HEK293 (cell line): ENCODE results near the gene ZHX3.

Experiments
- BCL11A ChIP-seq: fragments of 450-650 bp; formaldehyde crosslinking; IDR thresholded peaks from 2 replicates; pipeline ENCODE4 v1.5.1; 2016; ENCODE audit warnings: low read depth, missing biosample characterization, missing genetic modification characterization
- BCL11B ChIP-seq: fragments of 450-650 bp; formaldehyde crosslinking; IDR thresholded peaks from 2 replicates; pipeline ENCODE4 v1.5.1; 2016; ENCODE audit warnings: low read depth, missing biosample characterization, missing genetic modification characterization
- GFI1B ChIP-seq: fragments of 450-650 bp; formaldehyde crosslinking; IDR thresholded peaks from 2 replicates; pipeline ENCODE4 v1.5.1; 2016; ENCODE audit warnings: missing biosample characterization, missing genetic modification characterization
- KLF17 ChIP-seq: fragments of 450-650 bp; formaldehyde crosslinking; IDR thresholded peaks from 2 replicates; pipeline ENCODE4 v1.5.1; 2016; ENCODE audit warnings: missing biosample characterization, missing genetic modification characterization
- KLF7 ChIP-seq: fragments of 450-650 bp; formaldehyde crosslinking; IDR thresholded peaks from 2 replicates; pipeline ENCODE4 v1.5.1; 2016; ENCODE audit warnings: missing biosample characterization, missing genetic modification characterization, borderline replicate concordance
- KLF9 ChIP-seq: fragments of 450-650 bp; formaldehyde crosslinking; IDR thresholded peaks from 2 replicates; pipeline ENCODE4 v1.5.1; 2016; ENCODE audit warnings: missing biosample characterization, missing genetic modification characterization, low read depth
- PATZ1 ChIP-seq: fragments of 450-650 bp; formaldehyde crosslinking; IDR thresholded peaks from 2 replicates; pipeline ENCODE4 v1.5.1; 2016; ENCODE audit warnings: missing biosample characterization, missing genetic modification characterization
- PRDM10 ChIP-seq: fragments of 450-650 bp; formaldehyde crosslinking; IDR thresholded peaks from 2 replicates; pipeline ENCODE4 v1.5.1; 2016; ENCODE audit warnings: missing biosample characterization, missing genetic modification characterization
- PRDM4 ChIP-seq: fragments of 450-650 bp; formaldehyde crosslinking; IDR thresholded peaks from 2 replicates; pipeline ENCODE4 v1.5.1; 2017; ENCODE audit warnings: missing biosample characterization, missing genetic modification characterization
- TSHZ1 ChIP-seq: fragments of 450-650 bp; formaldehyde crosslinking; IDR thresholded peaks from 2 replicates; pipeline ENCODE4 v1.5.1; 2016; ENCODE audit warnings: missing biosample characterization, missing genetic modification characterization, borderline replicate concordance
- YY2 ChIP-seq: fragments of 450-650 bp; formaldehyde crosslinking; IDR thresholded peaks from 2 replicates; pipeline ENCODE4 v1.5.1; 2016; ENCODE audit warnings: missing biosample characterization, missing genetic modification characterization
- ZBTB8A ChIP-seq: fragments of 450-650 bp; formaldehyde crosslinking; IDR thresholded peaks from 2 replicates; pipeline ENCODE4 v1.5.1; 2016; ENCODE audit warnings: missing biosample characterization, missing genetic modification characterization
- ZEB2 ChIP-seq: fragments of 450-650 bp; formaldehyde crosslinking; IDR thresholded peaks from 2 replicates; pipeline ENCODE4 v1.5.1; 2016; ENCODE audit warnings: missing biosample characterization, missing genetic modification characterization
- ZFHX2 ChIP-seq: fragments of 450-650 bp; formaldehyde crosslinking; conservative IDR thresholded peaks from 2 replicates; pipeline ENCODE4 v1.5.1; 2016; ENCODE audit warnings: missing biosample characterization, missing genetic modification characterization
- ZNF423 ChIP-seq: fragments of 450-650 bp; formaldehyde crosslinking; IDR thresholded peaks from 2 replicates; pipeline ENCODE4 v1.5.1; 2016; ENCODE audit warnings: missing biosample characterization, missing genetic modification characterization
- ZNF514 ChIP-seq: fragments of 450-650 bp; formaldehyde crosslinking; IDR thresholded peaks from 2 replicates; pipeline ENCODE4 v1.5.1; 2016; ENCODE audit warnings: missing biosample characterization, missing genetic modification characterization
- ZNF600 ChIP-seq: fragments of 450-650 bp; formaldehyde crosslinking; IDR thresholded peaks from 2 replicates; pipeline ENCODE4 v1.5.1; 2016; ENCODE audit warnings: missing biosample characterization, missing genetic modification characterization
- ZNF610 ChIP-seq: fragments of 450-650 bp; formaldehyde crosslinking; IDR thresholded peaks from 2 replicates; pipeline ENCODE4 v1.5.1; 2016; ENCODE audit warnings: missing biosample characterization, missing genetic modification characterization, borderline replicate concordance
- ZNF629 ChIP-seq: fragments of 450-650 bp; formaldehyde crosslinking; IDR thresholded peaks from 2 replicates; pipeline ENCODE4 v1.5.1; 2017; ENCODE audit warnings: missing biosample characterization, missing genetic modification characterization
- ZNF707 ChIP-seq: fragments of 450-650 bp; formaldehyde crosslinking; IDR thresholded peaks from 2 replicates; pipeline ENCODE4 v1.5.1; 2016; ENCODE audit warnings: missing biosample characterization, missing genetic modification characterization
- ZSCAN18 ChIP-seq: fragments of 450-650 bp; formaldehyde crosslinking; IDR thresholded peaks from 2 replicates; pipeline ENCODE4 v1.5.1; 2016; ENCODE audit warnings: missing biosample characterization, missing genetic modification characterization
- ZSCAN30 ChIP-seq: fragments of 450-650 bp; IDR thresholded peaks from 2 replicates; pipeline ENCODE4 v1.5.1; 2018; ENCODE audit warnings: missing biosample characterization, mild to moderate bottlenecking, missing genetic modification characterization, moderate library complexity
- ZXDB ChIP-seq: fragments of 450-650 bp; formaldehyde crosslinking; IDR thresholded peaks from 2 replicates; pipeline ENCODE4 v1.5.1; 2016; ENCODE audit warnings: missing biosample characterization, missing genetic modification characterization

ZHX3 gene

GRCh38 chr20:41316602-41317545, 657 bp downstream of the ZHX3 start (continued):
- TF ChIP-seq KLF17 (tag by site-specific recombination): 0 out of 2 replicates have a peak, but pooled peaks have one; percentile 76
- 0 out of 2 replicates have a peak, but pooled peaks have one; percentile 46 for TF ChIP-seq ZEB2 (tag by site-specific recombination)
- TF ChIP-seq ZSCAN18 (tag by site-specific recombination): peak; percentile 38; the same call in 1 of the 2 replicates
- 0 out of 2 replicates have a peak, but pooled peaks have one; percentile 36 for TF ChIP-seq ZSCAN30 (tag by site-specific recombination)
- 0 out of 2 replicates have a peak, but pooled peaks have one; percentile 12 for TF ChIP-seq TSHZ1 (tag by site-specific recombination)
- peak; percentile 80 for TF ChIP-seq PATZ1 (tag by site-specific recombination)
- TF ChIP-seq ZNF707 (tag by site-specific recombination): no peak
- 0 out of 2 replicates have a peak, but pooled peaks have one; percentile 30 for TF ChIP-seq GFI1B (tag by site-specific recombination)
- TF ChIP-seq KLF9 (tag by site-specific recombination): peak; percentile 75
- 0 out of 2 replicates have a peak, but pooled peaks have one; percentile 18 for TF ChIP-seq YY2 (tag by site-specific recombination)
- TF ChIP-seq BCL11A: peak; percentile 83
- peak; percentile 73; the same call in 1 of the 2 replicates for TF ChIP-seq ZNF600 (tag by site-specific recombination)
- peak; percentile 35; the same call in 1 of the 2 replicates for TF ChIP-seq ZNF629 (tag by site-specific recombination)
- 0 out of 2 replicates have a peak, but pooled peaks have one; percentile 49 for TF ChIP-seq KLF7 (tag by site-specific recombination)
- TF ChIP-seq BCL11B (tag by site-specific recombination): peak; percentile 82
- TF ChIP-seq ZNF423: peak; percentile 69; the same call in 1 of the 2 replicates
- peak; percentile 93 for TF ChIP-seq ZXDB (tag by site-specific recombination)
- peak; percentile 67 for TF ChIP-seq PRDM10 (tag by site-specific recombination)
- peak; percentile 73 for TF ChIP-seq ZFHX2 (tag by site-specific recombination)
- peak; percentile 44; the same call in 1 of the 2 replicates for TF ChIP-seq ZNF610 (tag by site-specific recombination)
- TF ChIP-seq PRDM4 (tag by site-specific recombination): peak; percentile 15; the same call in 1 of the 2 replicates
- TF ChIP-seq ZNF514 (tag by site-specific recombination): no peak
- TF ChIP-seq ZBTB8A (tag by site-specific recombination): peak; percentile 84
